Testis (tissue), 2 donors: ENCODE data around the gene HOXD11.

Experiments
- POLR2A ChIP-seq: fragments of 450-650 bp; IDR thresholded peaks from one replicate; pipeline ENCODE4 v1.6.1; 2017; ENCODE audit warnings: antibody characterized with exemption, mild to moderate bottlenecking, moderate library complexity
- TF ChIP-seq, protein P1 (sequence below), 3 experiments: fragments of 450-650 bp in 2 of 3; fragments of 200-600 bp in 1 of 3; sonication (generic) in 1 of 3; IDR thresholded peaks; one replicate each; pipeline ENCODE4 v1.5.1; 2016 to 2019; ENCODE audit warnings: antibody characterized with exemption in 3 of 3, mild to moderate bottlenecking in 2 of 3, moderate library complexity in 1 of 3

DNA sequence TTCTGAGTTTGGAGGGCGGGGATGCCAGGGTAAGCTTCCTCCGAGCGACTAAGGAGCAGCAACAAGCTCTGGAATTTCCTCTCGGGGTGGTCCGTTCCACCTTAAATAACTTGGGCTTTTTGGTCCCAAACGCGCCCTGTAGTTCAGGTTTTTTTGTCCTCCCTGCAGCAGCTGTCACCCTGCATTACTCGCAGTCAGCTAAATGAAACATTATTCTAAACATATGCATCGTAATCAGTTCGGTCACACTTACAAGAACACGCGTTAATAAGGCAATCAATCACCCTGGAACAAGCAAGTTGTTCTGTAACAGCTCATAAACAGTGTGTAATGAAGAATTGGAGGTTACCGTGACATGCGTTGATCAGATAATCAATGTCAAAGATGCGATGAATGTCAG lies 31.6 kb upstream of the HOXD11 start:
- TF ChIP-seq POLR2A, result no peak
- TF ChIP-seq, protein P1, sequence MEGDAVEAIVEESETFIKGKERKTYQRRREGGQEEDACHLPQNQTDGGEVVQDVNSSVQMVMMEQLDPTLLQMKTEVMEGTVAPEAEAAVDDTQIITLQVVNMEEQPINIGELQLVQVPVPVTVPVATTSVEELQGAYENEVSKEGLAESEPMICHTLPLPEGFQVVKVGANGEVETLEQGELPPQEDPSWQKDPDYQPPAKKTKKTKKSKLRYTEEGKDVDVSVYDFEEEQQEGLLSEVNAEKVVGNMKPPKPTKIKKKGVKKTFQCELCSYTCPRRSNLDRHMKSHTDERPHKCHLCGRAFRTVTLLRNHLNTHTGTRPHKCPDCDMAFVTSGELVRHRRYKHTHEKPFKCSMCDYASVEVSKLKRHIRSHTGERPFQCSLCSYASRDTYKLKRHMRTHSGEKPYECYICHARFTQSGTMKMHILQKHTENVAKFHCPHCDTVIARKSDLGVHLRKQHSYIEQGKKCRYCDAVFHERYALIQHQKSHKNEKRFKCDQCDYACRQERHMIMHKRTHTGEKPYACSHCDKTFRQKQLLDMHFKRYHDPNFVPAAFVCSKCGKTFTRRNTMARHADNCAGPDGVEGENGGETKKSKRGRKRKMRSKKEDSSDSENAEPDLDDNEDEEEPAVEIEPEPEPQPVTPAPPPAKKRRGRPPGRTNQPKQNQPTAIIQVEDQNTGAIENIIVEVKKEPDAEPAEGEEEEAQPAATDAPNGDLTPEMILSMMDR (IDR thresholded peaks at IDR 0.05), result no peak
